G401 (cell line): Measurements from ENCODE around the gene POU5F1. TPM values are rescaled to one million over a fixed set of nuclear protein-coding genes. Genes with fewer than 3 reads are reported as not detected.
"Not testable (repeated sequence)": the region's sequence is repeated elsewhere in the genome, so short reads cannot be mapped to it uniquely, and the experiment has no call there.

Source experiments
- DNase-seq: peaks from one replicate; pipeline ENCODE4 v3.0.0-alpha.2; 2015; ENCODE audit warnings: low spot score
- in situ Hi-C: cut with HindIII; loops from 2 replicates; pipeline ENCODE4 v1.10.0; 2016; ENCODE audit warnings: low sequenced_read_pairs, mixed read lengths
- total RNA-seq: library from RNA; depleted of rRNA; stranded (reverse); fragments of >200 nt; shearing (Covaris generic); gene quantifications from 2 replicates; pipeline ENCODE4 v1.2.3, GENCODE V29; 2014; rRNA removed

POU5F1 gene
- total RNA-seq: 0.18 TPM in 1 of 2 replicates, not detected in the other

DNA sequence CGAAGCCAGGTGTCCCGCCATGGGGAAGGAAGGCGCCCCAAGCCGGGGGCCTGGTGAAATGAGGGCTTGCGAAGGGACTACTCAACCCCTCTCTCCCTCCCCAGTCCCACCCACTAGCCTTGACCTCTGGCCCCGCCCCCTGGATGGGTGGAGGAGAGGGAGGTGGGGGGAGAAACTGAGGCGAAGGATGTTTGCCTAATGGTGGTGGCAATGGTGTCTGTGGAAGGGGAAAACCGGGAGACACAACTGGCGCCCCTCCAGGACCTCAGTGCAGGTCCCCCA is at the start of gene POU5F1:
POU5F1 (minus strand) TSS at position 83 of the 282 bp plus-strand sequence; CDS start at position 21, 62 bp downstream.
- DNase-seq: no peak

DNA sequence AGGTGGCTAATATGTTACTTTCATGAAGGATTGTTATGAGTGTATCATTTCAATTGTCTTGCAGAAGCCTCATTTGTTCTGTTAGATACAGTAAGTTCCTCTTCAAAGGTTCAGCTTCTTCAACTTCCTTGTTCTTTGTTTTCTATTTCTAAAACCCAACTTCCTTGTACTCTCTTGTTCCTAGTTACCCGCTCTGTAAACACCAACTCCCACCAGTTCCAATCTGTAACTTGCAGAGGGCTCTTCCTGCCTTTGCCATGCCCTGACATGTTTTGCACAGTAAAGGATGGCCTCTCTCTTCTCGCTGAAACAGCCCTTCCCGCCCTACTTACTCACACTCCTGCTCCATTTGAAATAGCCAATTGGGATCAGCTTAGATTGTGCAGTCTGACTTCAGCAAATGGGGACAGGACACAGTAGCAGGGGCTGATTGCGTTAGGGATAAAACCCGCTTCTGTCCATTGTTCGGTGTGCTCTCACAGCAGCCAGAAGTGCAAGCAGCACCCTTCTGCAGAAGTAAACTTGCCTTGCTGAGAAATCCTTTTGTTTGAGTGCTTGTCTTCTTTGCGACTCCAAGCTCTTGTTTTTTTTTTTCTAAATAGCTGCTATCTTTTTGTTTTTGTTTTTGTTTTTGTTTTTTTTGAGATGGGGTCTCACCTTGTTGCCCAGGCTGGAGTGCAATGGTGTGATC is 45.9 kb upstream of the POU5F1 start:
- in situ Hi-C loops: no loop called here
- no peak for DNase-seq

More for the DNA sequence above, at the start of gene POU5F1:
- in situ Hi-C loops: no loop called here

DNA sequence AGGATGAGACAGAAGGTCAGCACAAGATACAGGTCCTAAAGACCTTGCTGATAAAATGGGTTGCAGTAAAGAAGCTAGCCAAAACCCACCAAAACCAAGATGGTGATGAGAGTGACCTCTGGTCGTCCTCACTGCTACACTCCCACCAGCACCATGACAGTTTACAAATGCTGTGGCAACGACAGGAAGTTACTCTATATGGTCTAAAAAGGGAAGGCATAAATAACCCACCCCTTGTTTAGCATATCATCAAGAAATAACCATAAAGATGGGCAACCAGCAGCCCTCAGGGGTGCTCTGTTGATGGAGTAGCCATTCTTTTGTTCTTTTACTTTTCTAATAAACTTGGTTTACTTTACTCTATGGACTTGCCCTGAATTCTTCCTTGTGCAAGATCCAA is 44.7 kb upstream of the POU5F1 start:
- in situ Hi-C loops, DNase-seq: not testable (repeated sequence)

DNA sequence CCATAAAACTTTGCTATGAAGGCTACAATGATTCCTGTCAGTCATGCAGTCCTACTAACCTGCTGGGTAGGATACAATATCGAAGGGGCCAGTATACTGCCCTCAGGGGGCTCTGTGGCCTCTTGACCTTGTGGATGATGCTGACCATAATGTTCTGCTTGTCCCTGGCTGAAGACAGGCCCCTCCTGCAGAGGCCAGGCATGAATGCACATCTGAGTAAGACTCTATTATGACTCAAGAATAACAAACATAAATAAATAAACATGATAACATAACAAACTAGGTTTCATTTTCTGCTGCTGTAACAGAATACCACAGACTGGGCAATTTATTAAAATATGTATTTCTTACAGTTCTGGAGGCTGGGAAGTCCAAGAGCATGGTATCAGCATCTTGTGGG is 44.0 kb upstream of the POU5F1 start:
- no peak for DNase-seq
- in situ Hi-C loops: no loop called here

DNA sequence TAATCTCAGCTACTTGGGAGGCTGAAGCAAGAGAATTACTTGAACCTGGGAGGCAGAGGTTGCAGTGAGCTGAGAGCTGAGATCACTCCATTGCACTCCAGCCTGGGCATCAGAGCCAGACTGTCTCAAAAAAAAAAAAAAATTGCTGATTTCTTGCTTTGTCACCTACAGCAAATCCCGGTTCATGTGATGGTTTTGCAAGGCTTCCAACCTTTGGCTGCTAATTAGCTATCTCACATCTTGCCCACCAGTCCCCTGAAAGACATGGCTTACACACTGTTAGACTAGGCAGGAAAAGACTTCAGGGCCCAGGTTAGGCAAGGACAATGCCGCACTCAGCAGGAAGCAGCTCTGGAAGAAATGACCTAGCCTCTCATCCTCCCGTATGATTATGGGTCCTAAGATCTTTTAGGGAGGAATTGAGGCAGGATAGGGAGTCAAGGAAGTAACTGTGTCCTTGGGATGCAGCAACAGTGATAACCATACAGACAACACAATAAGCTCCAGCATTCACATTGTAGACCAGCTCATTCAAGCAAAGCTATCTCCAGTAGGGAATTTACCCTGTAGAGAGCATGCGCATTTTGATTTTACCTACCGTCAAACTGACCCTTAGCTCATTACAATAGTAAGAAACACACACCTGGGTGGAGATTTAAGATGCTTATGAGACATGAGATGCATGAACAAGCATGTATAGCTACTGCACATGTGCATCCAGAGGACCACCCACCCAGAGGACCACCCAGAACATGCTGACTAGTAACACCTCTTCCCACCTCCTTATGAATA is 40.5 kb upstream of the POU5F1 start:
- in situ Hi-C loops: no loop called here
- no peak for DNase-seq

DNA sequence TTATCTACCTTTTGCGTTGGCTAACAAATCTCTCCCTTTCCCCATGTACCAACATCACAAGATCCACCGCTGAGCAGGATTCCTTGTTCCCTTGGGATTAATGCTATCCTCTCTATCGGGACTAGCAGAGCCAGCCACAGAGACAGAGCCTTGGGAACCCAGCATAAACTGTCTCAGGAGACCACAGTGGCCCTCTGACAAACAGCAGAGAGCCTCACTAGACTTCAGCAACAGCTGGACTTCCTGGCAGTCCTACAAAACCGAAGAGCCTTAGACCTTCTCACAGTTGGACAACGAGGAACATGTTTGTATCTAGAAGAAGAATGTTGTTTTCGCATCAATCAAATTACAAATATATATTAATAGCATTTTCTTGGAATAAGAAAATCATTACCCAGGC is 39.6 kb upstream of the POU5F1 start:
- DNase-seq: no peak

DNA sequence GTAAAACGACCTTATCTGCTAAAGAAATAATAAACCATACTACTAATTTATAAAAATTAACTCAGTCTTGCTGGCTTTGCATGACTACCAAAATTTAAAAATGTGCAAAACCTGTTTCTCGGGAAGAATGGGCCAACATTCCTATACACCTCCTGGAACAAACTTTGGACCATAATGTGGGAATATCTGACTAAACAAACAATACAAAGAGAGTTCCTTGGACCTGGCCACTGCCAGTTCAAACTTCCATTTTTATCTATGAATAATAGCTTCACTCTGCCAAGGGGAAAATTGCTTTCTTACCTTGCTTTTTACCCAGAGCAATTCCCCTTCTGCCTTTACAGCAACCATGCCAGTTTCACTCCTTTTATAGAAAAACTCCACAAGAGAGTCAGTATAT is 38.7 kb upstream of the POU5F1 start:
- no peak for DNase-seq
- in situ Hi-C loops: no loop called here

More for the DNA sequence above, 39.6 kb upstream of the POU5F1 start:
- in situ Hi-C loops: no loop called here

DNA sequence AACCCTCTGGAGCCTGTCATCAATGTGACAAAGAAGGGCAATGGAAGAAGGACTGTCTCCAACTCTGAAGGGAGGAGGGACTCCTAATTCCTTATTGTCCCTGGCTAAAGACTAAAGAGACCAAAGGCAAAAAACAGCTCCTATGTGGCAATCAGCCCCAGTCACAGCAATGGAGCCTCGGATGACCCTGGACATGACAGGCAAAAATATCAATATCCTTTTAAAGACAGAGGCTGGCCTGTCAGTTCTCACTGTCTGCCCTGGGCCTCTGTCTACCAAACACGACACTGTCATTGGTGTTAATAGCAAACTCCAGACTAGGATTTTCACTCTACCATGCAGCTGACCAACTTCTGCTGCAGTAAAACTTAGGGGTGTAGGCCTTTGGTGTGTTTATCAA is 38.0 kb upstream of the POU5F1 start:
- in situ Hi-C loops: no loop called here

DNA sequence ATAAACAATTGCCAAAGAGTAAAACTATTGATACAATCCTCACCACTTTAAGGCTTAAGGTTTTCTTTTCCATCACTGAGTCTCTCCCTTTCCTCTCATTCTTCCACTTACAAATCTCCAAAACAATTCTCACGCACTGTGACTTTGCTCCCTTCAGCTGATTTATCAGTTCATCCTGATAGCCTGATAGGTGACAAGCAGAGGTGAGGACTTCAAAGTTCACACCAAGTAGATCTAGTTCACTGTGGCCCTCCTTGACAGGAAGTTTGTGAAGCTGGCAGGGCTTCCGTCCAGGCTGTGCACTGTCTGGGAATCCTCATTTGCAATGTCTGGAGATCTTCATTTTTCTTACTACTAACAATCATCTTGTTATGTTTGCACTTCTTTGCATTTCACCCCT is 35.2 kb upstream of the POU5F1 start:
- in situ Hi-C loops: no loop called here
- no peak for DNase-seq

More for the DNA sequence above, 38.0 kb upstream of the POU5F1 start:
- no peak for DNase-seq

DNA sequence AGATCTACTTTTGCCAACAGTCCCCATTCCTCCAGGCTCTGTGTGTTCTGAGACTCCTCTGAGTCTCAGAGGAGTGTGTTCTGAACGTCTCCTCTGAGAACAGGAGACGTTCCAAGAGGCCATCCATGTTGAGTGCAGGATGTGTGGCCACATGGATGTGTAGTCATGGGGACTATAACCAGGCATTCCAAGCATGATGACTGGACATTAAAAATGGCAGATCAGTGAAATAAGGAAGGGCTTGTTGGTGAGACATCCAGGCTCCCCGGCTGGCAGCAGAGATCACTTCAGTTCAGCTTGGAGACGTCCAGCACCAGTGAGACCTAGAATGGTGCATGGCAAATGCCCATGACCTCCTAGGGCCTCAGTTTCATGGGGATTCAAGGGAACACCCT is 34.3 kb upstream of the POU5F1 start:
- no peak for DNase-seq
- in situ Hi-C loops: no loop called here

DNA sequence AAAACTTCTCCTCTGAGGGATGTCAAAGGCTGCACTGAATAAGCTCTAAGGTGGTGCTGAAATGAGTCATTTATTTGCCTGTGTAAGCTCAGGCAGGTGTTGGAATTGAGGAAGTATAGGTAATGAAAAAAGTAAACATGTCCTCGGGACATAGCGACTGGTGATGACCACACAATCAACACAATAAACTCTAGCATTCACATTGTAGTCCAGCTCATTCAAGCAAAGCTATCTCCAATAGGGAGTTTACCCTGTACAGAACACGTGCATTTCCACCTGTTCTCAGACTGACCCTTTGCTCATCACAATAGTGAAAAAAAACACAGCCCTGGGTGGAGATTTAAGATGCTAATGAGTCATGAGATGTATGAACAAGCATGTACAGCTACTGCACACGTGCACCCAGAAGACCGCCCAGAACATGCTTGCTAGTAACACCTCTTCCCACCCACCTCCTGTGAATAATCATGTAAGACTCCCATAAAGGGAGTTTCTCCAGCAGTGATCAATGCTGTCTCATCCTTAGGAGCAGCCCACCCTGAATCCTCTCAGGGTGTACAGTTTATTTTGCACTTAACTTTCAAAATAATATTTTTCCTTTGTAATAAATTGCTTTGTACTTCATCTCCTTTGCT is 33.0 kb upstream of the POU5F1 start:
- DNase-seq: no peak
- in situ Hi-C loops: no loop called here

DNA sequence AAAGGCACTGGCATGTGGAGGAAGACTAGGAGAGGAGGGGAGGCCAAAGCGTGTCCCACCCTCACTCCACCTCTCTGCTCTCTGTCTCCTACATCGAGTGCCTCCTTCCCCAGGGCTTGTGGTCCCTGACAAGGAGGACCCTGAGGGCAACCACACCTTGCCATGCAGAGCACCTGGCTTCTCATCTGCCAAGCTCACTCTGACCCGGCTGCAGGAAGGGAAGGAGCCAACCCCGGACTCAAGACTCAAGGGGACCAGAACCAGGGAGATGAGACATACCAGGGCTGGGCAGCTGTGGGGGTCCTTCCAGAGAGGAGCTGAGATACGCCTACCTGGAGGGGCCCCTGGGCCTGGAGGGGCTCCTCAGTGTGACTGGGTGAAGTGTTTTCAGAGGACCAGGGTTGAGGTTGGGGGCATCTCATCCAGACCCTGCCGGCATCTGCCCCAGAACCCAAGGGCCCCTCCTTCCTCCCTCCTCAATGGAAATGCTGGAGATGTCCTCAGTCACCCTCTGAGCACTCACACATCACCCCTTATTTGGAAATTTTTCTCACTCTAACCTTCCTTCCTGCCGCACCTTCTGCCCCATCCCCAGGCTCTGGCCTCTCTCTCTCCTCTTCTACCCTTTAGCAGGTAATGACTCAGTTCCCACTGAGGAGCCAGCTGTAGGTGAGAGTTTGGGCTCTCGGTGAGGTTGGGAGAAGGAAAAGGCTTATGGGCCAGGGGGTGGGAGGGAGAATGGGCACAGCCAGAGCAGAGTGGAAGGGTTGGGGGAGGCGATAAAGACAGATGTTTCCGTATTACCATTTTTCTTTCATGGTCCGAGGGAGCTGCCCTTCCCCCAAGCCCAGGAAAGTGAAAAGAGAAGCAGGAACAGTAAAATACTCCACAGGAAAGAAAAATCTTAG is 32.0 kb upstream of the POU5F1 start:
- in situ Hi-C loops: no loop called here
- DNase-seq: no peak

DNA sequence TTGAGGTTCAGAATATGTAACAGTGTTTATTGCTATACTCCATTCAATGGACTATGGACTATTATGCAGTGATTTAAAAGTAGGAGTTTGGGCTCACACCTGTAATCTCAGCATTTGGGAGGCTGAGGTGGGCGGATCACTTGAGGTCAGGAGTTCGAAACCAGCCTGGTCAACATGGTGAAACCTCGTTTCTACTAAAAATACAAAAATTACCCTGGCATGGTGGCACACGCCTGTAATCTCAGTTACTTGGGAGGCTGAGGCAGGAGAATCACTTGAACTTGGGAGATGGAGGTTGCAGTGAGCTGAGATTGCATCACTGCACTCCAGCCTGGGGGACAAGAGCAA is 28.6 kb upstream of the POU5F1 start:
- in situ Hi-C loops: not testable (repeated sequence)

DNA sequence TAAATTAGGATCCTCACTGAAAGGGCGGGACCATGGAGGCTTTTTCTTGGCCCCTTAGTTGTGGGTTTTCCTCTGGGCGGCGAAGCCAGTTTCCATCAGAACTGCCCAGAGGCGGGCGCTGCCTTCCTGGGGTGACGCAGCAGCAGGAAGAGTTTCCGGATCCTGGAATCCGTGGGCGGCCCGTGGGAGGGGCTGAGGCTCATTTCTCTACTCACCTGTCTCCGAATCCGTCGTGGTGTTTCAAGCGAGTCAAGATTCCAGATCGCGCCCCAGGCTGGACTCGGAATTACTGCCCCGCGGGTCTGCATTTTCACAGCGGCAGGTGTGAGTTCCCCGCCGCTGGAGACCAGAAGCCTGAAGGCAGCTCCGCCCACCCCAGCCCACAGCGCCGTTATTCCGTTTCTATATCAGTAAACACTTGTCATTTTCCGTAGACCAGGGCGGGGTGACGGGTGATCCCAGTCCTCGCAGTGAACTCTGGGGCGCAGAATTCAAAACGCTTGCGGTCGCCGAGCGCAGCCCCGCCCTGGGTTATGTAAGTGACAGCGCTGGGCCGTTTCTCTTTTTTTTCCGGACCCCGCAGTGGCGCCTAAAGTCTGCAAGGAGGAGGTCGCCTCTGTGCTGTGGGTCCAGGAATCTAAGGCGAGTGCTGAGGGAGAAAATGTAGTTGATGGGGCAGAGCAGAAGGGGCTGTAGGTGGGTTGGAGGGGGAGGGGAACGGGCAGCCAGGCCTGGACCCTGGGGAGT is 27.2 kb upstream of the POU5F1 start:
- peak; percentile 91 for DNase-seq
- in situ Hi-C loops: no loop called here

More for the DNA sequence above, 28.6 kb upstream of the POU5F1 start:
- DNase-seq: not testable (repeated sequence)

DNA sequence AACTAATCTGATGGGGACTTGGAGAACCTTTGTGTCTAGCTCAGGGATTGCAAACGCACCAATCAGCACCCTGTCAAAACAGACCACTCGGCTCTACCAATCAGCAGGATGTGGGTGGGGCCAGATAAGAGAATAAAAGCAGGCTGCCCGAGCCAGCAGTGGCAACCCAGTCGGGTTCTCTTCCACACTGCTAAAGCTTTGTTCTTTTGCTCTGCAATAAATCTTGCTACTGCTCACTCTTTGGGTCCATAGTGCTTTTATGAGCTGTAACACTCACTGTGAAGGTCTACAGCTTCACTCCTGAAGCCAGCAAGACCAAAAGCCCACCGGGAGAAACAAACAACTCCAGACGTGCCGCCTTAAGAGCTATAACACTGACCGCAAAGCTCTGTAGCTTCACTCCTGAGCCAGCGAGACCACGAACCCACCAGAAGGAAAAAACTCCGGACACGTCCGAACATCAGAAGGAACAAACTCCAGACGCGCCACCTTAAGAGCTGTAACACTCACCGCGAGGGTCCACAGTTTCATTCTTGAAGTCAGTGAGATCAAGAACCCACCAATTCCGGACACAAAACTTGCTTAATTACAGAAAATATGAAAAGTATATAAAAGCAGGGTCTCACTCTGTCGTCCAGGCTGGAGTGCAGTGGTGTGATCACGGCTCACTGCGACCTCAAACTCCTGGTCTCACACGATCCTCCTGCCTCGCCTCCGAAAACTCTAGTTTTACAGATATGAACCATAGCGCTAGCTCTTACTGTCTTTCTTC is 26.0 kb upstream of the POU5F1 start:
- DNase-seq, in situ Hi-C loops: not testable (repeated sequence)

DNA sequence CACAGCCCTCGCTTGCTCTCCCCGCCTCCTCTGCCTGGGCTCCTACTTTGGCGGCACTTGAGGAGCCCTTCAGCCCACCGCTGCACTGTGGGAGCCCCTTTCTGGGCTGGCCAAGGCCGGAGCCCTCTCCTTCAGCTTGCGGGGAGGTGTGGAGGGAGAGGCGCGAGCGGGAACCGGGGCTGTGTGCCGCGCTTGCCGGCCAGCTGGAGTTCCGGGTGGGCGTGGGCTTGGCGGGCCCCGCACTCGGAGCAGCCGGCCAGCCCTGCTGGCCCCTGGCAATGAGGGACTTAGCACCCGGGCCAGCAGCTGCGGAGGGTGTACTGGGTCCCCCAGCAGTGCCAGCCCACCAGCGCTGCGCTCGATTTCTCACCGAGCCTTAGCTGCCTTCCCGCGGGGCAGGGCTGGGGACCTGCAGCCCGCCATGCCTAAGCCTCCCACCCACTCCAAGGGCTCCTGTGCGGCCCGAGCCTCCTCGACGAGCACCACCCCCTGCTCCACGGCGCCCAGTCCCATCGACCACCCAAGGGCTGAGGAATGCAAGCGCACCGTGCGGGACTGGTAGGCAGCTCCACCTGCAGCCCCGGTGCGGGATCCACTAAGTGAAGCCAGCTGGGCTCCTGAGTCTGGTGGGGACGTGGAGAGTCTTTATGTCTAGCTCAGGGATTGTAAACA is 25.0 kb upstream of the POU5F1 start:
- DNase-seq, in situ Hi-C loops: not testable (repeated sequence)

DNA sequence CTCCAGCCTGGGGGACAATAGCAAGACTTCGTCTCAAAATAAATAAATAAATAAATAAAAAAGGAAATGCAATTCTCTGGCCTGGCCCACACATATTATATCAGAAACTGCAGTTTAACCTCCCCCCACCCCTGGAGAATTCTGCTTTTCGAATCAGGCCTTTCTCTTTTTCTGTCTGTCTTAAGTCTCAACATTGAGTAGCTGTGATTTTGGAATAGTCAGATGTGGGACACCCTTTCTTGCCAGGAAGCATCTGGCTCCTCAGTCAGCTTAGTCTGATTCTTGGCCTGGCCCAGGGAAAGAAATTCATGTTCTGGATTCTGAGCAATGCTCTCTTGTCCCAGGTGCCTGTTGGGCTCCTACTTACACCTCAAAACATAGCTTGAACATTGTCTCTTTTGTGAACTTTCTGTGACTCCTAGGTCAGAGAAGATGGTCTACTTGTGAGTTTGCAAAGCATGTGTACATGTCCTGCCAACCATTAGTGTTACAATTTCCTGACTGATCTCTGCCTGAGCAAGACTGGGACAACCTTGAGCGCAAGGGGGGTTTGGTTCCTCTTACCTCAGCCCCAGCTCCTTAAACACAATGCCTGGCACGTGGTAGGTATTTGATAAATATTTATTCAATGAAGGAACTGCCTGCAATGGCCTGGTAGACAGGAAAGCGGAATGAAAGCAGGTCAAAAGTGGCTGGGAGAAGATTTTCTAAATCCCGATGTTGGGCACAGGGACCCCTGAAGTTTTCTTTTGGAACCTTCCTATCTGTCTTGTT is 23.8 kb upstream of the POU5F1 start:
- no peak for DNase-seq
- in situ Hi-C loops: no loop called here
